ENCODE data around the gene FNDC1.

DNA sequence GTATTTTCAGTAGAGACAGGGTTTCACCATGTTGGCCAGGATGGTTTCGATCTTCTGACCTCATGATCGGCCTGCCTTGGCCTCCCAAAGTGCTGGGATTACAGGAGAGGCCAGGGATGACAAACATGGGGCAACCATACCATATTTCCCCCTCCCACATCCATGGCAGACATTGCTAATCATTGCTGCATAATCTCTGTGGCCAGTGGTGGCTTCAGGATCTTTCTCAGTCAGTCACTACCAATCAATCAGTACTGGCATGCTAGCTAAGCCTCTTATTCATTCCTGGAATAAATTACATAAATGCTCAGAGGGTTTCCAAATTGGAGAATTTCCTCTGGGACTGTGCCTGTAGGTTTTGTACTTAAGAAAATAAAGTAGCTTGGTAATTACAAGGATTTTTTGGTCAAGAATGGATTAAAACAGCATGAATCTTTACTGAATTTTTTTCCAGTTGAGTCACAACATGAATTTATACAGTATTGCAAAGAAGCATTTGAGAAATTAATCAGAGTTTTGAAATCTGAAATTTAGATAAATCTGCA is 138.1 kb downstream of the FNDC1 start:
- TF ChIP-seq, protein P1, sequence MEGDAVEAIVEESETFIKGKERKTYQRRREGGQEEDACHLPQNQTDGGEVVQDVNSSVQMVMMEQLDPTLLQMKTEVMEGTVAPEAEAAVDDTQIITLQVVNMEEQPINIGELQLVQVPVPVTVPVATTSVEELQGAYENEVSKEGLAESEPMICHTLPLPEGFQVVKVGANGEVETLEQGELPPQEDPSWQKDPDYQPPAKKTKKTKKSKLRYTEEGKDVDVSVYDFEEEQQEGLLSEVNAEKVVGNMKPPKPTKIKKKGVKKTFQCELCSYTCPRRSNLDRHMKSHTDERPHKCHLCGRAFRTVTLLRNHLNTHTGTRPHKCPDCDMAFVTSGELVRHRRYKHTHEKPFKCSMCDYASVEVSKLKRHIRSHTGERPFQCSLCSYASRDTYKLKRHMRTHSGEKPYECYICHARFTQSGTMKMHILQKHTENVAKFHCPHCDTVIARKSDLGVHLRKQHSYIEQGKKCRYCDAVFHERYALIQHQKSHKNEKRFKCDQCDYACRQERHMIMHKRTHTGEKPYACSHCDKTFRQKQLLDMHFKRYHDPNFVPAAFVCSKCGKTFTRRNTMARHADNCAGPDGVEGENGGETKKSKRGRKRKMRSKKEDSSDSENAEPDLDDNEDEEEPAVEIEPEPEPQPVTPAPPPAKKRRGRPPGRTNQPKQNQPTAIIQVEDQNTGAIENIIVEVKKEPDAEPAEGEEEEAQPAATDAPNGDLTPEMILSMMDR (IDR thresholded peaks at IDR 0.05), result no peak
- TF ChIP-seq EZH2phosphoT487 (IDR thresholded peaks at IDR 0.05), result no peak

Measured in neural progenitor cell (in vitro differentiated cells).